GM12873 (cell line): ENCODE data around the gene TMEM30A.

Experiments
- TF ChIP-seq, protein P1 (sequence below): IDR thresholded peaks from 2 replicates; pipeline ENCODE4 v1.5.1; 2012; ENCODE audit warnings: low read depth, mild to moderate bottlenecking, moderate library complexity, low read length, control low read depth; ENCODE audit not compliant: insufficient read depth; ENCODE audit errors: missing control alignments

Gene TMEM30A

DNA sequence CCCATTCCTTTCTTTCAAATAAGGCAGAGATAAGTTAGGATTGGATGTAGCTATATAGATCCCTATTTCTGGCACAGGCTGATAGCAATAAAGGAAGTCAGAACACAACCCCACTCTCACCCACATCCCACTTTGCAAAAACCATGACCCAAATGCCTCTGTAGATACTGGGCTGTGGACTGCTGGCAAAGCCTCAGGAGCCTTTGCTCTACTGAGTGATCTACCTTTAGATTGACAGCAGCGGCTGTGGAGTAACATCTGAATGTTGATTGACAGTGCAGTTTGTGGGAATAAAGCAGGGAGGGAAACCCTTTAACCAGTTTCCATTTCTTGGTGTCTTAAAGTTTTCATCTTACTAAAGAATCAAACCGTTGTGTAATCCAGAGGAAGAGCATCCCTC lies 6.7 kb upstream of the TMEM30A start:
- TF ChIP-seq, protein P1, sequence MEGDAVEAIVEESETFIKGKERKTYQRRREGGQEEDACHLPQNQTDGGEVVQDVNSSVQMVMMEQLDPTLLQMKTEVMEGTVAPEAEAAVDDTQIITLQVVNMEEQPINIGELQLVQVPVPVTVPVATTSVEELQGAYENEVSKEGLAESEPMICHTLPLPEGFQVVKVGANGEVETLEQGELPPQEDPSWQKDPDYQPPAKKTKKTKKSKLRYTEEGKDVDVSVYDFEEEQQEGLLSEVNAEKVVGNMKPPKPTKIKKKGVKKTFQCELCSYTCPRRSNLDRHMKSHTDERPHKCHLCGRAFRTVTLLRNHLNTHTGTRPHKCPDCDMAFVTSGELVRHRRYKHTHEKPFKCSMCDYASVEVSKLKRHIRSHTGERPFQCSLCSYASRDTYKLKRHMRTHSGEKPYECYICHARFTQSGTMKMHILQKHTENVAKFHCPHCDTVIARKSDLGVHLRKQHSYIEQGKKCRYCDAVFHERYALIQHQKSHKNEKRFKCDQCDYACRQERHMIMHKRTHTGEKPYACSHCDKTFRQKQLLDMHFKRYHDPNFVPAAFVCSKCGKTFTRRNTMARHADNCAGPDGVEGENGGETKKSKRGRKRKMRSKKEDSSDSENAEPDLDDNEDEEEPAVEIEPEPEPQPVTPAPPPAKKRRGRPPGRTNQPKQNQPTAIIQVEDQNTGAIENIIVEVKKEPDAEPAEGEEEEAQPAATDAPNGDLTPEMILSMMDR, result no peak

DNA sequence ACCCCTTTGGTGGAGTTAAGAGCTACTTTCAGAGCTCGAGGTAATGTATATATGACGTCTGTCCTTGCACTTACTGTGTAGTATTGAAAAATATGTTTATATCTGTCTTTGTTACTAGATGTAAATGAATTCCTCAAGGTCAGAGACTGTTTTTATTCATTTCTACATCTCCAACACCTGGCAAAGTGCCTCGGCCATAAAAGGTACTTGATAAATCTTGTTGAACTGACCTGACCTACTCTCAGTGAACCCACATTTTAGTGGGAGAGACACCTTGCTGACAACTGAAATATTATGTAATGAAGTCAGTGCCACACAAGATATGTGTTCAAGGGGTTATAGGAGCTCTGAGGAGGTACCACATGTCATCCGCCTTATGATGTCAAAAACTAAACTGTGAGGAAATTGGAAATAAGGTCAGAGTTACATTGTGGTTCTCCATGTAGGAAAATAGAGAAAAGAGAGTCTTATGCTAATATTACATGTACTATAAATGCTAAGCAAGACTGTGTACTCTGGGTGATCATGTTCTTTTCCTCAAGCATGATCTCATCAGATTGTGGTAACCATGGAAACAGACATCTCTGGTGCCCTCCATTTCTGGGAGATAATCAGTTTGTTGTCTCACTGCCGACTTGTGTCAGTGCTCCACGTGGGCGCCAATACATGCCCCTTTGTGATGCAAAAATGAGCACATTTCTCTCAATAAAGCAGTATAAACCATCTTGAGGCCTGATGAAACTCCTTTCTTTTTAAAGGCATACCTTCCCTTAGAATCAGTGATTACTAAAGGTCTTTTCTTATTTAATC lies 5.7 kb upstream of the TMEM30A start:
- TF ChIP-seq, protein P1, result no peak

DNA sequence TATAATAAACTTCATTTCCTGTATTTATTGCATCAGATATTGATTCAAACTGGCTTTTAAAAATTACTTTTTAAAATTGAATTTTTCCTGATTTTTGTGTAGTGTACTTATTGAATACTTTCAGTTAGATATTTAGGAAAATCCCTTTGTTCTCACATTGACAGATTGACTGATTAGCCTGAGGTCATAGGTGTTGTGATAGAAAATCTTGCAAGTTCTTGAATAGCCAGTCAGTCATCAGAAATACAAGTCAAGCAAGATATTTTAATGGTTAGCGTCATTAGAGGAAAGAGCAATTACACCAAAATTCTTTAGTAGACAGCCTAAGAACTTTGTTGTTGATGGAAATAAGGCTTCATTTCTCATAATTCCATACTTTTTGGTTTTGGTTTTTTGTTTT lies 3.4 kb upstream of the TMEM30A start:
- TF ChIP-seq, protein P1, result no peak

DNA sequence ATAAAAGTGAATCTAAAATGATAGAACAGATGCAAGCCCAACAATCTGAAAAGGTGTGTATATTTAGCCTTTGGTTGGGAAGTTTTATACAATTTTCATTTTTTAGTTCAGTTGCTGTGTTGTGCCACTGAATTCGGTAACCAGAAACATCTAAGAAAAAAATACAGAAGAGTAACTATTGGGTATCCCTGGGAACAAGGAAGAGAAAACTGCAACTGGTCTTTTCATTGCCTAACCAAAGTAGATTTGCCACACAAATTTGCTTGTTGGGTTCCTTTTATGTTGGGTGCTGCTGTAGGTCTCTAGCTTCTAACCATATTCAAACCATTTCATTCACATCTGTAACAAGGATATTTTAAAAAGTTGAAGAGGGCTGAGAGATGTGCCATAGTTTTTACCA lies 2.8 kb upstream of the TMEM30A start:
- TF ChIP-seq, protein P1, result no peak

DNA sequence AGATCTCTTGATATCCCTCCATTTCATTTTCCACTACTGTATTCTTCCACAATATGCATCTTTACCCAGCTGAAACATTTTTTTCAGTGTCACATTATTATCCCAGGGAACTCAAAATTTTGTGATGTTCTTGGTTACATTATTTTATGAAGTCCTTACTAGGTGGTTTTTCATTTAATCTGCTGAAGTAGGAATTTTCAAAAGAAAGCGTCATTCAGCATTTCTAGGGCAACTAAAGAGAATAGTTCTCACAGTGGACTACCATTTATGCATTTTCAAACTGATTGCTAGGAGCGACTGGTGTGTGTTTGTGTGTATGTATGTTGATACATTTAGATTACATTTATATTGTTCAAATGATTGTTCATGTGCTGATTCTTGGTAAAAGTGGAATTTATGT lies 2.4 kb upstream of the TMEM30A start:
- TF ChIP-seq, protein P1, result no peak

DNA sequence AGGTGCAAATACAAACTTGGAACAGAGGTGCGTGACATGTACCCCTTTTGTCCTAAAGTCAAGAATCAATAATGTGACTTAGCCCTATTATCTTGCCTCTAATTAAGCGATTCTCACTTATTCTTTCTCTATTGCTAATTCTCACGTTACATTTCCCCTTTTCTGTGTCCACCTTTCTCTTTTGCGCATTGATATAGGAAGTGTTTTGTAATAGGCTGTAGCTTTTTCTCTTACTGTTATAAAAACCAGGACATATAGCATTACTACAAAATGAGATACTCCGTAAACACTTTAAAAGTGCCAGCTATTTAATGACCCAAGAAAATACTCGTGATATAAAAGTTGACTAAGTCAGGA lies 669 bp upstream of the TMEM30A start:
- TF ChIP-seq, protein P1, result no peak

DNA sequence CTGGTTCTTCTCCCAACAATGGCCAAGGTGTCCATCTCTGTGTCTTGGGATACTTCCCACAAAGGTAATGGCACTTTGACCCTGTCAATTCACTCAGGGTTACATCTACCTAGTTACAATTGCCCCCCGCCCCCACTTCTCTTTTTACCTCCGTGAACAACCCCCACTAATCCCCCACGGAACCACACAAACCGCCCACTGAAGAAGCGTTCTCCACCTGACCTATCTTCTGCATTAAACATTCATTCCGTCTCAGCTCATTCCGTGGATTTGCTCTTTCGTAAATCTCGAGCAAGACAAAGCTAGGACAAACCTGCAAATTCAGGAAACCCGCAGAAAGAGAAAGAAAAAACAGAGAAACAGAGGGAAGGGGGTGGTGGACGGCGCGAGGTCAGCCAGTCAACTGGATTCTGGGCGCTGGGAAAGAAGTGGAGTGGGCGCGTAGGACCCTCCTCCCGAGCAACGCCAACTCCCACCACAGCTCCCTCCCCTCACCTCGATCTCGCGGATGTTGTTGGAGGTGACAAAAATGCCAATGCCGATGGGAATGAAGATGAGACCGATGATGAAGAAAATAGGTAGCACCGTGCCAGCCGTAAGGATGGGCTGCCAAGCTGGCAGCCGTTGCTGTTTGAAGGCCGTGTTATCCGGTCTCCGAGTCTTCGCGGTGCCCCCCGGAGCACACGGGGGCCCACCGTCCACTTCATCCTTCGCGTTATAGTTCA lies 523 bp downstream of the TMEM30A start:
- TF ChIP-seq, protein P1, result no peak
